C4-2B (cell line): Measurements from ENCODE around the gene TTLL6.

Experiments used
- H3K27ac ChIP-seq: fragments of 450-650 bp; 2 replicates; pipeline ENCODE4 v1.5.1; 2017
- CTCF ChIP-seq: fragments of 450-650 bp; conservative IDR thresholded peaks from 2 replicates; pipeline ENCODE4 v1.5.1; 2017; ENCODE audit warnings: mild to moderate bottlenecking
- ZFX ChIP-seq: fragments of 450-650 bp; IDR thresholded peaks from 2 replicates; pipeline ENCODE4 v1.6.1; 2017

Gene TTLL6

DNA sequence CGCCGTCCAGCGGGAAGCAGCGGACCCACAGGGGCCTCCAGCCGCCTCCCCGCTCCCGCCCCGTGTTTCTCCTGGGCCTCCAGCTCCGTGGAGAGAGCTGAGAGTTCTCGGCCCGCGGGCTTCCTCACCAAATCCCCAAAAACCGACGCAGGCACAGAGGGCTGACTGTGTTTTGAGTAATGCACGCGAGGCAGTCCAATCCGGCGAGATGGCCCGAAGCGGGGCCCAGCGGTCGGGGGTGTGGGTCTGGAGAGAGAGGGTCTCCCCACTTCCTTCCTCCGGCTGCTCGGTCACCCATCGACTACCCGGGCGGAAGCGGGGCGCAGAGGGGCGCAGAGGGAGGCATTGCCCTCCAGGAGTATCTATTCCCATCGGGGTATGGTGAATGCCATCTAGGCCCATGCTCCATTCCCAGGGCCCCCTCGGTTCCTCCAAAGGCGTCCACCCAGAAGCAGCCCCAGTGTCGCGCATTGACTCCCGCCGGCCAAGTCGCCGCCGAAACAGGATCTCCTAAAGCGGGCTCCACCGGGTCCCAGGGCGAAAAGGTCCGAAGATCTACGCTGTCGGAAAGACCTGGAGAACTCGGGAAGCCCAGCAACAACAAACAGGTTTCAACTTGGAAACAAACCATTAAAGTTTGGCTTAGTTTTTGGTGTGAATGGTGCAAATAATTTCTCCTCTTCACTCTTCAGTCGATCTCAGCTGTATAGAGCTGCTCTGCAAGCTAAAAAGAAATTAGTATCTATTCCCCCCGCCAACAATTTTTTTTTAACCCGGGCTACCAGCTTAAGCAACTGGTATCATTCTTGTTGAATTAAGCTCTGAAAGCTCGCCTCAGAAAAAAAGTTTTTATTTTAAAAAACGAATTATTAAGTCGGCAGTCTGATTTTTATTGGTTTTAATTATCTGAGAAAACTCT, 69.3 kb downstream of the TTLL6 start:
- H3K27ac ChIP-seq: peak overlapping the region; percentile 97
- no peak for TF ChIP-seq CTCF
- TF ChIP-seq ZFX: peak; percentile 43; the same call in 1 of the 2 replicates

- no peak for TF ChIP-seq ZFX
- TF ChIP-seq CTCF: no peak
These were observed 70.0 kb downstream of the TTLL6 start for GRCh38 chr17:48746916-48747444.

GRCh38 chr17:48745381-48746275, 71.4 kb downstream of the TTLL6 start:
- H3K27ac ChIP-seq: peak overlapping the region; percentile 97
- TF ChIP-seq CTCF: no peak
- no peak for TF ChIP-seq ZFX

More at GRCh38 chr17:48746916-48747444, 70.0 kb downstream of the TTLL6 start:
- peak overlapping the region; percentile 97 for H3K27ac ChIP-seq

- TF ChIP-seq CTCF: no peak
- TF ChIP-seq ZFX: no peak
- H3K27ac ChIP-seq: no peak overlapping the region
These were observed 76.5 kb downstream of the TTLL6 start for GRCh38 chr17:48740537-48740936.

DNA sequence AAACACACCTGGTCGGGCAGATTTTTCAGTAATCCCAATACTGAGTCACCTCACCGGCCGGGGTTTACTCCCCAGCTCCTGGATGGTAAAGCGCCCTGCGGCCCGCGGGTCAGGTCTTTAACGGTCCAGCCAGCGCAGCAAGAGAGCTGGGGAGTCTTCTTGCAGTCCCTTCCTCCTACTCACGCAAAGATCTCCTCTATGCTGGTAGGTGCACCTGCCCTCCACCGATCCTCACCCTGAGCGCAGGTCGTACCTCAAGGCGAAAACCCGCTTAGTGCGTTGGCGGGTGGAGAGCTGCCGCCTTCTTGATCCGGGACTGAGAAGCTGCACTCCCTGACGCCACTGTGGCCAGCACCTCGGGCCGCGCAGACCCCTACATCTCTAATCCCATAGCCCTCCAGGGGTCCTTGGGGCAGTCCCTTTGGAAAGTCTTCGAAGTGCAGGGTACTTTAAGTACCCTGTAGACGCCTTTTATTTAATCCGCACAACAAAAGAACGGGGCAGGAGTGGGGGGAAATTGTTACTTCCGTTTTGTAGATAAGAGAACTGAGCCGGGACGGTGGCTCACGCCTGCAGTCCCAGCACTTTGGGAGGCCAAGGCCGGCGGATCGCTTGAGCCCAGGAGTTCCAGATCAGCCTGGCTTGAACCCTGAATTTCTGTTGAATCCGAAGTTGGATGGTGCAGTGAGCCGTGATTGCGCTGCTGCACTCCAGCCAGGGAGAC, 78.1 kb downstream of the TTLL6 start:
- no peak overlapping the region for H3K27ac ChIP-seq
- TF ChIP-seq CTCF (no peak), ZFX (no peak)

GRCh38 chr17:48738424-48738802, 78.6 kb downstream of the TTLL6 start:
- no peak overlapping the region for H3K27ac ChIP-seq
- TF ChIP-seq CTCF: no peak
- no peak for TF ChIP-seq ZFX
